GM19023 (cell line): ENCODE results near the gene GNAI2.
"Not testable (repeated sequence)": the region's sequence is repeated elsewhere in the genome, so short reads cannot be mapped to it uniquely, and the experiment has no call there.

Experiments used
- ATAC-seq: cut with Tn5 transposase; IDR thresholded peaks from one replicate; pipeline ENCODE4 v1.9.1; 2021; ENCODE audit warnings: mild to moderate bottlenecking, moderate library complexity; ENCODE audit not compliant: unreplicated experiment

The GNAI2 gene

DNA sequence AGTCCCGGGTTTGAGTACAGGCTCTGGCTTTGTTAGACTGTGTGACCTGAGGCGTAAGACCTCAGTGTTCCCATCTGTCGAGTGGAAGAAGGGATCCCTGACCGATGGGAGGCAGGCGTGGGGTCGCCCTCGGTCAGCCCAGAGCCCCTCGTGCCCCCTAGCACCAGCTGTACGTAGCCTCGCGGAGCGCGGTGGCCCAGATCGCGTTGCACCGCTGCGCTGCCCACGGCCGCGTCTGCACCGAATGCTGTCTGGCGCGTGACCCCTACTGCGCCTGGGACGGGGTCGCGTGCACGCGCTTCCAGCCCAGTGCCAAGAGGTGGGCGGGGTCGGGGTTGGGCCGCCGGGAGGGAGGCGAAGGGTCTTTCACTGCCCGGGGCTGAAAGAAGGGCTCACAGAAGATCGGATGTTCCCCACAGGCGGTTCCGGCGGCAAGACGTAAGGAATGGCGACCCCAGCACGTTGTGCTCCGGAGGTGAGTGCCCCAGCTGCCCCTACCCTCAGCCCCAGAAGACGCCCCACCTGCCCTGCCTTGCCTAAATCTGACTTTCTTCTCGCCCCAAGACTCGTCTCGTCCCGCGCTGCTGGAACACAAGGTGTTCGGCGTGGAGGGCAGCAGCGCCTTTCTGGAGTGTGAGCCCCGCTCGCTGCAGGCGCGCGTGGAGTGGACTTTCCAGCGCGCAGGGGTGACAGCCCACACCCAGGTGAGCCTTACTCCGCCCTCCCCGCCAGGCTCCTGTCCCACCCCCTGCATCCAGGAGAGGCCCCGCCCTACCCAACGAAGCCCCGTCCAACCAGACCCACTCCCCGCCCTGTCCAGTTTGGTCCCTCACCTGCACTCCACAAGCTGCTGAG lies 39.4 kb downstream of the GNAI2 start:
- ATAC-seq = no peak

DNA sequence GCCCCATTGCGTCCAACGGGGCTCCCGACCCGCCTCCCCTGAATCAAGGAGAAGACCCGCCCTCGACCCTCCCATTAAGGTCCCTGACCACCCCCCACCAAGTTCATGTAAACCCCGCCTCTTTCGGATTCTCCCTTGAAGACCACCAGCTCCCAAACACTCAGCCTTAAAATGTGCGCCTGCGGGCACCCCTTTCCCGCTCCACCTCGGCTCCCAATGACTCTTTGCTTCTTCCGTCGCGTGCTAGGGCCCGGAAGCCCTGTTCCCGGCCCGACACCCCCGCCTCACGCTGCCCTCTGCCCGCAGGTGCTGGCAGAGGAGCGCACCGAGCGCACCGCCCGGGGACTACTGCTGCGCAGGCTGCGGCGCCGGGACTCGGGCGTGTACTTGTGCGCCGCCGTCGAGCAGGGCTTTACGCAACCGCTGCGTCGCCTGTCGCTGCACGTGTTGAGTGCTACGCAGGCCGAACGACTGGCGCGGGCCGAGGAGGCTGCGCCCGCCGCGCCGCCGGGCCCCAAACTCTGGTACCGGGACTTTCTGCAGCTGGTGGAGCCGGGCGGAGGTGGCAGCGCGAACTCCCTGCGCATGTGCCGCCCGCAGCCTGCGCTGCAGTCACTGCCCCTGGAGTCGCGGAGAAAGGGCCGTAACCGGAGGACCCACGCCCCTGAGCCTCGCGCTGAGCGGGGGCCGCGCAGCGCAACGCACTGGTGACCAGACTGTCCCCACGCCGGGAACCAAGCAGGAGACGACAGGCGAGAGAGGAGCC lies 40.2 kb downstream of the GNAI2 start:
- no peak for ATAC-seq

DNA sequence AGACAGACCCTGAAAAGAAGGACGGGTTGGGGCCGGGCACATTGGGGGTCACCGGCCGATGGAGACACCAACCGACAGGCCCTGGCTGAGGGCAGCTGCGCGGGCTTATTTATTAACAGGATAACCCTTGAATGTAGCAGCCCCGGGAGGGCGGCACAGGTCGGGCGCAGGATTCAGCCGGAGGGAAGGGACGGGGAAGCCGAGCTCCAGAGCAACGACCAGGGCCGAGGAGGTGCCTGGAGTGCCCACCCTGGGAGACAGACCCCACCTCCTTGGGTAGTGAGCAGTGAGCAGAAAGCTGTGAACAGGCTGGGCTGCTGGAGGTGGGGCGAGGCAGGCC lies 40.7 kb downstream of the GNAI2 start:
- no peak for ATAC-seq

DNA sequence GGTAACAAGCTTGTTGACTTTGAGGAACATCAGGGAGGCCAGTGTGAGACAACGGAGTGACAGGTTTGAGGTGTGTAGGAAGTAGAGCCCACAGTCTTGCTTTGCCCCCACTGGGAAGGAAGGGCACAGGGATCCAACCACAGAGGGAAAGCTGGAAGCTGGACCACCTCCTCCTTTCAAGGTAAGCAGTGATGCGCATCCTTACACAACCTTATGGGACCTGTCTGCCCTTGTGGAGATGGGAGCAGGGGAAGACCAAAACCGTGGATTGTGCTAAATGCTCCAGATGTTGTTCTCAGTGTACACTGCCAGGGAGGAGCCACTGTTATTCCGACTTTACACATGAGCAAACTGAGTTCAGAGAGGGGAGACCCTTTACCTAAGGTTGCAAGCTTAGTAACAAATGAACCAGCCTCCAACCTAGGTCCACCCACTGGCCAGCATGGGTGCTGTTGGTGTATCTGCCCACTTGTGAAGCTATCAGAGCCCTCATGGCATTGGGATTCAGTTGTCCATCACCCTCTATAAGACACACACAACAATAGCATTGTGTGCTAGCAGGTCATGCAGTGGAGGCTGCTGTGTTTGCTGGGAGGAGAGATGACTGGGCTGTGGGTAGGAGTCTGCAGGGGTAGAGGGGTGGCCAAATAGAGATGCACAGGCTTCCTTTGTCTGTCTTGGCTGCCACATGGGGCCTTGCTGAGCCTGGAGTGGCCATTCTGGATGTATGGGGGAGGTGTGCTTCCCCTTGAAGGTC lies 42.3 kb downstream of the GNAI2 start:
- no peak for ATAC-seq

DNA sequence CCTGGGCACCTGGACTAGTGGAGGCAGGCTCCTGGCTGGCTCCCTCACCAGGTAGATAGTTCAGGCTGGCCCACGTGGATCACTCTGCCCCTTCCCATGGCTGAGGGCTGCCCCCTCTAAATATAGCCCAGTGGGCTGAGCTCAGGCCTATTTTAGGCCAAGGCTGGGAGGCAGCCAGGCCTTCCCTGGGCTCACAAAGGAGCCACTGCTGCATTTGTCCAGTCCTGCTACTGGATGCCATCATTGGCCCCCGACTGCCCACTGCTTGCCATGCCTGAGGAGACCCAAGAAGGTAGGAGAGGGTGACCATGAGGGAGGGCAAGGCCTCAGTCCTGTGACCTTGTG lies 42.8 kb downstream of the GNAI2 start, which contains the start of gene LSMEM2:
LSMEM2 (plus strand) TSS at position 208 of the 345 bp plus-strand sequence; CDS start at position 235, 27 bp downstream.
- ATAC-seq = no peak

DNA sequence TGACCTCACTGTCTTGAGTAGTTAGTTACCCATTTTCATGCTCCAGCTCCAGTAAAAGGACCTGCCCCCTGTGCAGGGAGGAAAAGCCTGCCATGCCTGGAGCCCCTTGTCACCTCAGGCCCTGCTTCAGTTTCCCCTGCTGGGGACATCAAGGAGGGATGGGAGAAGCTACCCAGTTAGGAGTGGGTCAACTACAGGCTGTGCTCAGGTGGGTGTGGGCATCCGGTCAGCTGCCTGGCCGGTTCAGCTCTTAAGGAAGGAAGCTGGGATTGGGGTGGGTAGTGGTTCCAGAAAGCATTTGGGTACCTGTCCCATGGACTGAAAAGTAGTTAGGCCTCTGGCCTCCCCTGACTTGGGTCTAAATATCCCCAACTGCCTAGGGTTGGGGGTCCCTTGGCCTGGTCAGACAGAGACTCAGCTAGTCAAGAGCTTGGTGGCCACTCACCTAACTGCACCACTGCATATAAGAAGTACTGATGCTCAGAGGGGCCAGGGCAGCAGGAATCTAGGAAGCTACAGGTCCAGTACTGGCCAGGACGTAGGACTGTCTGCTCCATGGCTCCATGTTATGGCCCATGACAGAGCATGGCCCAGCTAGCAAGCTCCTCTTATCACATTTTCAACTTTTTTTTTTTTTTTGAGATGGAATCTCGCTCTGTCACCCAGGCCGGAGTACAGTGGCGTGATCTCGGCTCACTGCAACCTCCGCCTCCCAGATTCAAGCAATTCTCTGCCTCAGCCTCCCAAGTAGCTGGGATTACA lies 43.4 kb downstream of the GNAI2 start:
- no peak for ATAC-seq

DNA sequence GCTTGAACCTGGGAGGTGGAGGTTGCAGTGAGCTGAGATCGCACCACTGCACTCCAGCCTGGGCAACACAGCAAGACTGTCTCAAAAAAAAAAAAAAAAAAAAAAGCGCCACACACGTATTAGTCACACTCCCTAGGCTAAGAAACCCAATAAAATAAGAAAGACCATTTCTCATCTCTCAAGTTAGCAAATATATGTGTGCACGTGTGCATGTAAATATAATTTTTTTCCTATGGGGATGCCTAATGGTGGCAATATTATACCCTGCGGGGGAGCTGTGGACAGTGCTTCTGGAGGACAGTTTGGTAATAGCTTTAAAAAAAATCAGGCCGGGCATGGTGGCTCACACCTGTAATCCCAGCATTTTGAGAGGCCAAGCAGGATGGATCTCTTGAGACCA lies 48.1 kb downstream of the GNAI2 start:
- ATAC-seq = not testable (repeated sequence)

DNA sequence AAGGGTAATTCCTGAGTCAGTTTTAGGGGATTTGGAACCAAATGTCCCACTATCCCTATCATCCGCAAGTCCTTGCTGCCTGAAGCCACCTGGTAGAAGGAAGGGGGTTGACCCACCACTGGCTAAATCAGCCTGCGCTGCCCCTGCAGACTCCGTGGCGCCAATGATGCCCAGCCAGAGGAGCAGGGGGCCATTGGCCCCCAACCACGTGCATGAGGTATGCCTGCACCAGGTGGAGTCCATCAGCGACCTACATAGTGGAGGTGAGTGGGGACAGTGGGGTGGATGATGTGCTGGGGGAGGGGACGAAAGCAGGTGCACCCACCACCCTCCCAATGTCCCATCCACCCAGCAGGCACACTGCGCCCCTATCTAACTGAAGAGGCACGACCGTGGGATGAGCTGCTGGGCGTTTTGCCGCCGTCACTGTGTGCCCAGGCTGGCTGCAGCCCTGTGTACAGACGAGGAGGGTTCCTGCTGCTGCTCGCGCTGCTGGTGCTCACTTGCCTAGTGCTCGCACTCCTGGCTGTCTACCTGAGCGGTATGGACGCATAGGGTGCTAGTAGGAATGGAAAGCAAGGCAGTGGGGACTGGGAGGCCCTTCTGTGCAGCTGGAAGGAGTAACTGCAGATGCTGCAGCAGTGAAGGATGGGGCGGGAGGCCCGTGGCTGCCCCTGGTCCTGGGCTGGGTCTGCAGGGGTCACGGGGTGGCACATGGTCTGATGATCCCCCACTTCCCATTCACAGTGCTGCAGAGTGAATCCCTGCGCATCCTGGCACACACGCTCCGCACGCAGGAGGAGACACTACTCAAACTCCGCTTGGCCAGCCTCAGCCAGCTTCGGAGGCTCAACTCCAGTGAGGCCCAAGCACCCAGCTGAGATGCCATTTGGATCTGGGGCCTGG lies 50.6 kb downstream of the GNAI2 start:
- no peak for ATAC-seq

DNA sequence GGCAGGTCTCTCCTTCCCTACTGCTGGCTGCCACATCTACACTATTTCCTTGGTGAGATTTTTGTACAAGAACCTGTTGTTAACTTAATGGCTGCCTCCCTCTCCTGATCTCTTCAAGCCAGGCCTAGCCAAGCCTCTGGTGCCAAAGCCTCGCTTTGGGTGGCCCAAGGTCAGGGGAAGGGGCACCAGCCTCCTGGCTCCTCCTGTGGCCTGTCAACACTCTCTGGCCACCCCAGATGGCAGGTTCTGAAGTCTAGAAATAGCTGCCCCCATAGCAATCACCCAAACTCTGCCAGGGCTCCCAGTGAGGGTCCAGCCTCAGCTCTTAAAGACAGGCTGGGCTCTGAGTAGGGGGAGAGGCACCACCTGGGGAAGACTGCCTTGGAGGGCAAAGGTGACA lies 51.3 kb downstream of the GNAI2 start:
- no peak for ATAC-seq

DNA sequence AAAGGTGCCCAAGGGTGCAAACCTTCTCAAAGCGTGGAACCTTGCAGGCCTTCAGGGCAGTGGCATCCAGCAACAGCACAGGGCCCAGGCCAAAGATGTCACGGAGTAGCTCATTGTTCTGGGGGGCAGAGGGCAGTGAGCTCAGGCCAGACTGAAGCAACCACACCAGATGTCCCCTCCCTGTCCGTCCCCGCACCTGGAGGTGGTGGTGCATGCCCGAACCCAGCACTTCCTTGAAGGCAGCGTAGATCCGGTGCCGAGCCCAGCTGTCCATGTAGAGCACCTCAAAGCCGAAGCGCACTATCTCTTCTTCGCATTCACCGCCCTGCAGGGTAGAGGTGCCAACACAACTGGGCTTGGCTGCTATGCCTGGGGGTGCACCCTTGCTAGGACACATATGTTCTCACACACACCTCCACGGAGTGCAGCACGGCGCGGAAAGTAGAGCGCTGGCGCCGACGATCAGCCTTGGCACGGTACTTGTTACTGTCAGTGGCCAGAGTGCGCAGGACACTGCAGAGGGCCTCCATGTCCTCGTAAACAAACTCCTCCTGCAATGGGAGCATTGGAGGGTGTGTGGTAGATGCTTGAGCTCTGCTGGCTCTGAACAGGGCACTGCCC lies 52.5 kb downstream of the GNAI2 start:
- no peak for ATAC-seq

DNA sequence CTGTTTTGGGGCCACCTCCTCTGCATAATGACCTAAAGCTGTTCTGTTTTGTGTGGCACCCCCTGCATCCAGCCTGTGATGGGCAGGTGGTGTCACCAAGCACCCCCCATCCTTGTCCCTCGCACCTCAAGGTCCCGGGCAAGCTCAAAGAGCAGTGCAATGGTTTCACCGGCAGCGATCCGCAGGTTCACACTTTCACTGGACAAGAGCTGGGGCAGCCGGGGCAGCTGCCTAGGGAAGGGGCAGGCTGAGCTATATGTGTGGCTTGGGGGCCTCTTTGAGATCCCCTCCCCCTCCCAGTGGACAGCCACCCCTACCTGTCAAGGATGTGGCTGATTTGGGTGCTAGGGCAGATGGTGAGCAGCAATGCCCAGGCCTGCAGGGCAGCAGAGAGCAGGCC lies 53.1 kb downstream of the GNAI2 start:
- no peak for ATAC-seq

DNA sequence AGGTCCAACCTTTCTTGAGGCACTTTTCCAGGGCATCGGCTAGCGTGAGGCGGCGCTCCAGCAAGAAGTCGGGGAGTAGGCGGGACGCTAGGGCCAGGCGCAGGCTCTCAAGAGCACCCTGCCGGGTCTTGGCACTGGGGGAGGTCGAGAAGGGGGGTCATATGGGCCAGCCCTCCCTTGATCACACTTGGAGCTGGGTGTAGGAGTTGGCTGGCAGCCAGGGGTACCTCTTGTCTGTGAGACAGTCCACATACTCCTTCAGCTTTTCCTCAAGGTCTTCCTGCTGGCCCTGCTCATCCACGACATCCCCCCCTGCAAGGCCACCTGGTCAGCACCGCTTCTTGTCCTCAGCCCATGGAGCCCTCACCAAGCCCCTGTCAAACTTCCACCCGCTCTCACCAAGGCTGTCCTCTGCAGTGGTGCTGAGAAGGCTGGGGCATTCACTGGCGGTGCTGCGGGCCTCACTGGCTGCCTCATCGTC lies 54.2 kb downstream of the GNAI2 start:
- ATAC-seq = no peak

DNA sequence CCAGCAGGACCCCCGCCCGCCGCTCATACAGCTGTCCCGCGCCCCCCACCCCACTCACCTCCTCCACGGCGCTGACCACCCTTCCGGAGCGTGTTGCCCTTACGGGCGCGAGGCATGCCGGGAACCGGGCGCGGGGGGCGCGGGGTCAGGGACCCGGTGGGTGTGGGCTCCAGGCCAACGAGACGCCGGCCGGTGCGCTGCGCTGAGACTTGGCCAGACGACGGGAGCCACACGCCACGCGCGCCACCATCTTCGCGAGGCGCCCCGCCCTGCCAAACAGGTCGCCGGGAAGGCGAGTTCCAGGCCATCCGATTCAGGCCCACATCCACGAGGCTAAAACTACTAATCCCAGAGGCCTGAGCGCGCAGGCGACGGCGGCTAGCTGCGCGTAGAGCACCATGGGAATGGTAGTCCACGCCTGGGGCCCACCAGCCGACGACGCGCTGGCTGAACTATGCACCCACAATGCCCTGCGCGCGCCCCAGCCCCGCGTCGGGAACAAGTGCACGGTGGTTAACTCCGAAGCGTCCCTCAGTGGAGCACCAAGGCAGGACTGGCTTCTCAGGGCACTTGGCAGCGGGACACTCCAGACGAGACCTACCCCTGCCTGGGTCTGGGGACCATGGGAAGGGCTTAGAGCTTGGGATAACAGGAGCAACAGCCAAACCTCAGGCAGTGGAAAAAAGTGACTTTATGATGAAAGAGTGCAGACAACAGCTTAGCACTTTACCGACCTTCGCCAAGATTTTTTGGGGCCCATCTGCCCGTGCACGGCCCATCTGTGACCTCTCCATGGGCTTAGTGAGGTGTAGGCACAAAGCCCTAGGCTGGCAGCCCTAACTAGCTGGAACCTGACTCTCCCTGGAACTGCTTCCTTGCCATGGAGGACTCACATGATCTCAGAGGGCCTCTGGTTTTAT lies 56.4 kb downstream of the GNAI2 start, which contains the start of gene IFRD2:
IFRD2 (minus strand) TSS at position 271 of the 920 bp plus-strand sequence; CDS start at position 116, 155 bp downstream.
- peak; percentile 95 for ATAC-seq

DNA sequence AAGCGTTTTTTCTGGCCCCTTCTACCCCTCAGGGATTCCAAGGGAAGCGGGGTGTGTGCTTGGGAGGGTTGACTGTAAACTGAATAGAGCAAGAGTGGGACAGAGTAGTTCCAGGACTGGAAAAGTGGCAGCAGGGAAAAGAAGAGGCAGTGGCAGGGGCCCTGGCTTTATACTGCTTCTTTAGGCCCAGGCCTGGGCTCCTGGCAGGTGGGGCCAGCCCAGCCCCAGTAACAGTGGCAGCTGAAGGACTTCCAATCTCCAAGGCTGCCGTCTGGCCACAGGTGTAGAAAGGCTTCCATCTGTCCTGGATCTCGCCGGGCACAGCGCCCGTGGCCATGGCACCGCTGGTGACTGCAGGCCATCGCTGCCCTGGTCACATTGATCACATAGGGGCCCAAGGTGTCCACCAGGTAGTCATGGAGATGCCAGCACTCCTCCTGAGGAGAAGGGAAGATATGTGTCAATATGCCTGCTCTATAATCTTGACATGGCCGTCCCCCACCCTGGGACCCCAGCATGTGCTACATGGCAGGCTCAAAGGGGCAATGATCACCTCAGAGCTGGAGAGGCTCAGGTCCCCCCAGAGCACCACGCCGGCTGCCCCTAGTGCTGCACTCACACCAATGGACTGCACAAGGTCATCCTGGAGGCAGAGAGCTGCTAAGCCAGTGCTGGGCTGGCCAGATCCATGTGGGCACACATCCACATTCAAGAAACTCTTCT lies 57.2 kb downstream of the GNAI2 start:
- ATAC-seq = no peak

DNA sequence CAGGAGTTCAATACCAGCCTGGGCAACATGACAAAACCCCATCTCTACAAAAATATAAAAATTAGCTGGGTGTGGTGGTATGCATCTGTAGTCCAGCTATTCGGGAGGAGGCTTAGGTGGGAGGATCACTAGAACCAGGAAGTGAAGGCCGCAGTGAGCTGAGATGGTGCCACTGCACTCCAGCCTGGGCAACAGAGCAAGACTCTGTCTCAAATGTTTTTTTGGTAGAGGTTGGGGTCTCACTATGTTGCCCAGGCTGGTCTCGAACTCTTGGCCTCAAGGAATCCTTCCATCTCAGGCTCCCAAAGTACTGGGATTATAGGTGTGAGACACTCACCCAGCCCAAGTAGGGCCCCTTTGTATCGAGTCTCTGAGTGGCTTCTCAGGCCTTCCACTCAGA lies 58.1 kb downstream of the GNAI2 start:
- ATAC-seq = no peak

DNA sequence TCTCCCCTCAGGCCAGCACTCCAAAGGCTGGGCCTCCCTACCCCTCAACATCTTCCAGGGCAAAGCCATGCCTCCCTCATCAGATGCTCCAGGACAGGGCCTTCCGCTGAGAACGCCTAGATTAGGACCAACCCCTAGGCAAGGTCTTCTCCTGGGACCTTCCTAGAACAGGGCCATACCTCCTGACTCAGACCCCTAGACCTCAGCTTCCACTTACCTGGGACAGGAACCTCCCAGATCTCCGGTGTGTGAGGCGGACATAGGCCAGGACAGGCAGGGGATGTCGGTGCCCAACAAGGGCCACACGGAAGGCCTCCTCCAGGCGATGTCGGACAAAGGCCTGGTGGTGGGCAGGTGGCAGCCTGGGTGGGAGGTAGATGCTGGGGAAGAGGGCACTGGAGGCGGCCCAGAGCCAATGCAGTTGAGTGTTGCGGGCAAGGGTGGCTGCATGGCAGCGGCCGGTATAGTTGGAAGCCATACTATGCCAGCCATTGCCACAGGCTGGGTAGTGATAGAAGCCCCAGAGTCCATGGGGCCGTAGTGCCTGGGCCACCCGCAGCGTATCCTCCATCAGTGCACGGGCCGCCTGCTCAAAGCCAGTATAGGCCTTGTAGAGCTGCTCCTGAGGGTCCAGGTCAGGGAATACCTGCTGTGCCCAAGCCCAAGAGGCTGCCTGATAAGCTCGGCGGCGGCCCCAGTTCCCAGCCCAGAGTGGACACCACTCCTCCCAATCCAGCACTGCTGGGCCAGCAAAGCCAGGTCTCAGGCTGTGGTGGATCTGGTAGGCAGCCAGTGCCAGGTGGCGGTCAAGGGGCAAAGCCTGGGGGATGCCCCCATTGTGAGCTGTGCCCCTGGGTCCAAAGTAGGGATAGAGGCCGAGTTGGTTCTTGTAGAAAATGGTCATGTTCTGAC lies 58.7 kb downstream of the GNAI2 start:
- no peak for ATAC-seq
